ENCODE measurements around the gene DARS2.
"Not testable (repeated sequence)": the region's sequence is repeated elsewhere in the genome, so short reads cannot be mapped to it uniquely, and the experiment has no call there.

The DARS2 gene

GRCh38 chr1:173862769-173863223 is 38.3 kb downstream of the DARS2 start:
- DNase-seq = no peak

- DNase-seq = no peak
These were observed 39.0 kb downstream of the DARS2 start for GRCh38 chr1:173863224-173864161.

GRCh38 chr1:173864179-173864867 is 39.9 kb downstream of the DARS2 start:
- no peak for DNase-seq

- DNase-seq = no peak
These were observed 41.1 kb downstream of the DARS2 start for GRCh38 chr1:173865468-173866164.

GRCh38 chr1:173866413-173867115 is 42.1 kb downstream of the DARS2 start:
- no peak for DNase-seq

- no peak for DNase-seq
These were observed 42.8 kb downstream of the DARS2 start for GRCh38 chr1:173867141-173867752.

- peak; percentile 99 for DNase-seq
These were observed 43.3 kb downstream of the DARS2 start, which contains the start of gene GAS5 for GRCh38 chr1:173867753-173868265. TSS of gene GAS5 (minus strand) at chr1:173867989.

- DNase-seq = peak; percentile 88
These were observed 44.0 kb downstream of the DARS2 start, which contains the start of gene ZBTB37 for GRCh38 chr1:173868266-173869020. TSS of gene ZBTB37 (plus strand) at chr1:173868380. CDS start at chr1:173870226, 1,846 bp downstream.

GRCh38 chr1:173869021-173869359 is 44.5 kb downstream of the DARS2 start:
- DNase-seq = no peak

GRCh38 chr1:173870252-173871075 is 46.0 kb downstream of the DARS2 start:
- DNase-seq = peak; percentile 37

- DNase-seq = no peak
These were observed 46.6 kb downstream of the DARS2 start for GRCh38 chr1:173871091-173871490.

- no peak for DNase-seq
These were observed 47.0 kb downstream of the DARS2 start for GRCh38 chr1:173871500-173871899.

- DNase-seq = no peak
These were observed 52.3 kb downstream of the DARS2 start for GRCh38 chr1:173876732-173877131.

- no peak for DNase-seq
These were observed 53.8 kb downstream of the DARS2 start for GRCh38 chr1:173878251-173878650.

GRCh38 chr1:173881117-173881516 is 56.6 kb downstream of the DARS2 start:
- not testable (repeated sequence) for DNase-seq

- DNase-seq = no peak
These were observed 60.2 kb downstream of the DARS2 start for GRCh38 chr1:173884701-173885100.

GRCh38 chr1:173886746-173887611 is 62.5 kb downstream of the DARS2 start:
- DNase-seq = no peak

- no peak for DNase-seq
These were observed 63.2 kb downstream of the DARS2 start for GRCh38 chr1:173887627-173888026.

GRCh38 chr1:173888749-173889148 is 64.3 kb downstream of the DARS2 start:
- DNase-seq = no peak

Measured in central memory CD4-positive, alpha-beta T cell (primary cell).